ENCODE results near the gene DHRS1. TPM values are rescaled to one million over a fixed set of nuclear protein-coding genes. Genes with fewer than 3 reads are reported as not detected.
A peak's percentile ranks its signal among the peaks of the same experiment; 100 is the strongest.

DHRS1 gene
- total RNA-seq, 1 experiment from 2014 or later, result 34.7 TPM

DNA sequence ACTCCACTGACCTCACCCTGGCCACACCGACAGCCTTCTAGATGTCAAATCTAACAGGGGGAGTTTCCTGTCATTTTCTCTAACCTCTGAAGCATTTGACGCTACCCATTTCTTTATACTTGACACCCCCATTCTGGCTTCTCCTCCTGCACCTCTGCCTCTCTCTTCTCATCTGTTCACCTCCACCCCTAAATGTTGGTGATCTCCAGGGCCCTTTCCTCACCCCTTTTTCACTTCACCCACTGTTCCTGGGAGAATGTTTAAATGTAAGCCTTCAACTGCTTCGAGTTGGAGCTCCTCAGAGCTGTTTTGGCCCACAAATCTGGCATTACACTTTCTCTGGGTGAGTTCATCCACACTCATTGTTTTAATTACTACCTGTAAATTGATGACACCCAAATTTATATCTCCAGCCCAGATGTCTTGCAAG is 27.7 kb downstream of the DHRS1 start:
- H4K20me1 ChIP-seq (ENCODE audit: insufficient read depth), result no peaks in the 10 kb centered on the region
- peaks cover 9 to 22% of the 10 kb centered on the region in 2 experiments; a peak in 3 of 4 replicates for H3K4me1 ChIP-seq (ENCODE audit: control insufficient read depth in 1 of 2, insufficient read depth in 2 of 2, low read length in 2 of 2)
- no peak overlapping the region for H2AFZ ChIP-seq (ENCODE audit: low read depth, low read length, poor library complexity, severe bottlenecking)
- H3K36me3 ChIP-seq (ENCODE audit: control insufficient read depth in 1 of 2, insufficient read depth in 2 of 2, low read length in 2 of 2), result no peaks in the 10 kb centered on the region; a peak in 1 of 4 replicates
- H3K27me3 ChIP-seq (ENCODE audit: insufficient read depth, low read length), result no peaks in the 10 kb centered on the region
- ChIA-PET CTCF (interaction anchor here (1.3 to 2.0 kb wide), 5 partner anchors 8 to 56 kb away, joined by 5 to 17 read pairs (median 9); partner anchors contain the start of genes CIDEB, MDP1 and TINF2), RAD21 (ENCODE audit: low non-redundant PET in 1 of 2, low total read pairs in 2 of 2, uncharacterized antibody in 2 of 2, unreplicated experiment in 2 of 2) (no interaction called here), POLR2A (interaction anchor here (0.6 to 2.7 kb wide), 8 partner anchors 8 to 164 kb away, joined by 3 to 20 read pairs (median 8); partner anchors contain the start of genes DHRS1, NOP9, TGM1 and TINF2)
- no peak for TF ChIP-seq SP1 (IDR thresholded peaks at IDR 0.05; ENCODE audit: low read depth)
- TF ChIP-seq CEBPB (IDR thresholded peaks at IDR 0.05; ENCODE audit: low read depth), result no peak
- TF ChIP-seq SRF (IDR thresholded peaks at IDR 0.05; ENCODE audit: low read depth), result no peak
- TF ChIP-seq ZNF274 (IDR thresholded peaks at IDR 0.05; ENCODE audit: low read depth, low read length), result no peak
- TF ChIP-seq RAD21 (IDR thresholded peaks at IDR 0.05; ENCODE audit: low read depth), result no peak
- TF ChIP-seq, protein P1, sequence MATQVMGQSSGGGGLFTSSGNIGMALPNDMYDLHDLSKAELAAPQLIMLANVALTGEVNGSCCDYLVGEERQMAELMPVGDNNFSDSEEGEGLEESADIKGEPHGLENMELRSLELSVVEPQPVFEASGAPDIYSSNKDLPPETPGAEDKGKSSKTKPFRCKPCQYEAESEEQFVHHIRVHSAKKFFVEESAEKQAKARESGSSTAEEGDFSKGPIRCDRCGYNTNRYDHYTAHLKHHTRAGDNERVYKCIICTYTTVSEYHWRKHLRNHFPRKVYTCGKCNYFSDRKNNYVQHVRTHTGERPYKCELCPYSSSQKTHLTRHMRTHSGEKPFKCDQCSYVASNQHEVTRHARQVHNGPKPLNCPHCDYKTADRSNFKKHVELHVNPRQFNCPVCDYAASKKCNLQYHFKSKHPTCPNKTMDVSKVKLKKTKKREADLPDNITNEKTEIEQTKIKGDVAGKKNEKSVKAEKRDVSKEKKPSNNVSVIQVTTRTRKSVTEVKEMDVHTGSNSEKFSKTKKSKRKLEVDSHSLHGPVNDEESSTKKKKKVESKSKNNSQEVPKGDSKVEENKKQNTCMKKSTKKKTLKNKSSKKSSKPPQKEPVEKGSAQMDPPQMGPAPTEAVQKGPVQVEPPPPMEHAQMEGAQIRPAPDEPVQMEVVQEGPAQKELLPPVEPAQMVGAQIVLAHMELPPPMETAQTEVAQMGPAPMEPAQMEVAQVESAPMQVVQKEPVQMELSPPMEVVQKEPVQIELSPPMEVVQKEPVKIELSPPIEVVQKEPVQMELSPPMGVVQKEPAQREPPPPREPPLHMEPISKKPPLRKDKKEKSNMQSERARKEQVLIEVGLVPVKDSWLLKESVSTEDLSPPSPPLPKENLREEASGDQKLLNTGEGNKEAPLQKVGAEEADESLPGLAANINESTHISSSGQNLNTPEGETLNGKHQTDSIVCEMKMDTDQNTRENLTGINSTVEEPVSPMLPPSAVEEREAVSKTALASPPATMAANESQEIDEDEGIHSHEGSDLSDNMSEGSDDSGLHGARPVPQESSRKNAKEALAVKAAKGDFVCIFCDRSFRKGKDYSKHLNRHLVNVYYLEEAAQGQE (IDR thresholded peaks at IDR 0.05; ENCODE audit: low read depth), result no peak
- no peak for TF ChIP-seq POLR2AphosphoS5 (IDR thresholded peaks at IDR 0.05; ENCODE audit: low read depth, low read length)
- no peak for TF ChIP-seq POLR2A (IDR thresholded peaks at IDR 0.05; ENCODE audit: borderline replicate concordance, extremely low read depth, insufficient read depth, insufficient read length)
- TF ChIP-seq JUND (IDR thresholded peaks at IDR 0.05), result no peak
- TF ChIP-seq ELF1 (IDR thresholded peaks at IDR 0.05; ENCODE audit: borderline replicate concordance, low read depth), result no peak
- TF ChIP-seq CBX3 (IDR thresholded peaks at IDR 0.05; ENCODE audit: low read depth), result no peak
- TF ChIP-seq YY1 (IDR thresholded peaks at IDR 0.05; ENCODE audit: extremely low read depth, insufficient replicate concordance, low read depth, low read length), result no peak
- no peak for TF ChIP-seq EZH2 (IDR thresholded peaks at IDR 0.05)
- TF ChIP-seq, protein P2, sequence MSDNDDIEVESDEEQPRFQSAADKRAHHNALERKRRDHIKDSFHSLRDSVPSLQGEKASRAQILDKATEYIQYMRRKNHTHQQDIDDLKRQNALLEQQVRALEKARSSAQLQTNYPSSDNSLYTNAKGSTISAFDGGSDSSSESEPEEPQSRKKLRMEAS (IDR thresholded peaks at IDR 0.05), result no peak
- TF ChIP-seq, protein P3, sequence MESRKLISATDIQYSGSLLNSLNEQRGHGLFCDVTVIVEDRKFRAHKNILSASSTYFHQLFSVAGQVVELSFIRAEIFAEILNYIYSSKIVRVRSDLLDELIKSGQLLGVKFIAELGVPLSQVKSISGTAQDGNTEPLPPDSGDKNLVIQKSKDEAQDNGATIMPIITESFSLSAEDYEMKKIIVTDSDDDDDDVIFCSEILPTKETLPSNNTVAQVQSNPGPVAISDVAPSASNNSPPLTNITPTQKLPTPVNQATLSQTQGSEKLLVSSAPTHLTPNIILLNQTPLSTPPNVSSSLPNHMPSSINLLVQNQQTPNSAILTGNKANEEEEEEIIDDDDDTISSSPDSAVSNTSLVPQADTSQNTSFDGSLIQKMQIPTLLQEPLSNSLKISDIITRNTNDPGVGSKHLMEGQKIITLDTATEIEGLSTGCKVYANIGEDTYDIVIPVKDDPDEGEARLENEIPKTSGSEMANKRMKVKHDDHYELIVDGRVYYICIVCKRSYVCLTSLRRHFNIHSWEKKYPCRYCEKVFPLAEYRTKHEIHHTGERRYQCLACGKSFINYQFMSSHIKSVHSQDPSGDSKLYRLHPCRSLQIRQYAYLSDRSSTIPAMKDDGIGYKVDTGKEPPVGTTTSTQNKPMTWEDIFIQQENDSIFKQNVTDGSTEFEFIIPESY (IDR thresholded peaks at IDR 0.05; ENCODE audit: extremely low read depth, insufficient replicate concordance, low read length), result no peak
- TF ChIP-seq EGR1 (IDR thresholded peaks at IDR 0.05; ENCODE audit: low read depth), result no peak
- no peak for TF ChIP-seq TCF7L2 (IDR thresholded peaks at IDR 0.05; ENCODE audit: borderline replicate concordance, extremely low read depth, insufficient read depth, insufficient read length)
- TF ChIP-seq, protein P4, sequence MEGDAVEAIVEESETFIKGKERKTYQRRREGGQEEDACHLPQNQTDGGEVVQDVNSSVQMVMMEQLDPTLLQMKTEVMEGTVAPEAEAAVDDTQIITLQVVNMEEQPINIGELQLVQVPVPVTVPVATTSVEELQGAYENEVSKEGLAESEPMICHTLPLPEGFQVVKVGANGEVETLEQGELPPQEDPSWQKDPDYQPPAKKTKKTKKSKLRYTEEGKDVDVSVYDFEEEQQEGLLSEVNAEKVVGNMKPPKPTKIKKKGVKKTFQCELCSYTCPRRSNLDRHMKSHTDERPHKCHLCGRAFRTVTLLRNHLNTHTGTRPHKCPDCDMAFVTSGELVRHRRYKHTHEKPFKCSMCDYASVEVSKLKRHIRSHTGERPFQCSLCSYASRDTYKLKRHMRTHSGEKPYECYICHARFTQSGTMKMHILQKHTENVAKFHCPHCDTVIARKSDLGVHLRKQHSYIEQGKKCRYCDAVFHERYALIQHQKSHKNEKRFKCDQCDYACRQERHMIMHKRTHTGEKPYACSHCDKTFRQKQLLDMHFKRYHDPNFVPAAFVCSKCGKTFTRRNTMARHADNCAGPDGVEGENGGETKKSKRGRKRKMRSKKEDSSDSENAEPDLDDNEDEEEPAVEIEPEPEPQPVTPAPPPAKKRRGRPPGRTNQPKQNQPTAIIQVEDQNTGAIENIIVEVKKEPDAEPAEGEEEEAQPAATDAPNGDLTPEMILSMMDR (IDR thresholded peaks at IDR 0.05 in 2 of 3, conservative IDR thresholded peaks at IDR 0.05 in 1 of 3; ENCODE audit: borderline replicate concordance in 1 of 3, insufficient read depth in 1 of 3, low read depth in 2 of 3, low read length in 2 of 3), result no peak
- TF ChIP-seq ZFX (IDR thresholded peaks at IDR 0.05), result no peak
- TF ChIP-seq, protein P5, sequence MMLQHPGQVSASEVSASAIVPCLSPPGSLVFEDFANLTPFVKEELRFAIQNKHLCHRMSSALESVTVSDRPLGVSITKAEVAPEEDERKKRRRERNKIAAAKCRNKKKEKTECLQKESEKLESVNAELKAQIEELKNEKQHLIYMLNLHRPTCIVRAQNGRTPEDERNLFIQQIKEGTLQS (IDR thresholded peaks at IDR 0.05), result no peak
- BruUV-seq (replicated peaks), result TSS peak; percentile 70
- no peak for ATAC-seq
- H3K9me3 ChIP-seq (ENCODE audit: control insufficient read depth in 1 of 2, insufficient read depth in 1 of 2, low read depth in 1 of 2, low read length in 2 of 2), result no peaks in the 10 kb centered on the region
- intact Hi-C loops (cut with micrococcal nuclease), result loop anchor here (1.0 kb wide), 1 partner anchor 30 kb away; the partner anchor contains the start of gene TINF2
- peak overlapping the region; percentile 94 for H3K9ac ChIP-seq (ENCODE audit: low read length)
- H3K4me3 ChIP-seq (replicated peaks in 1 of 2; ENCODE audit: low read depth in 1 of 2, low read length in 2 of 2), result peak overlapping the region; percentile 79 to 92
- DNase-seq (ENCODE audit: low read depth, low spot score), result no peak
- no peaks in the 10 kb centered on the region for H3K9me2 ChIP-seq (ENCODE audit: insufficient read depth)
- peak overlapping the region; percentile 86 for H3K27ac ChIP-seq (ENCODE audit: low read depth, low read length)
- H3K79me2 ChIP-seq (ENCODE audit: insufficient read depth, low read length), result peaks cover 4% of the 10 kb centered on the region; the same call in 1 of the 2 replicates
- H3K4me2 ChIP-seq (ENCODE audit: low read length), result peak overlapping the region; percentile 98

Data from HCT116 (cell line).